HepG2 (cell line): ENCODE measurements around the gene PSMB11. TPM values are rescaled to one million over a fixed set of nuclear protein-coding genes. Genes with fewer than 3 reads are reported as not detected.

ENCODE experiments used
- AGO1 ChIP-seq: fragments of 200-400 bp; formaldehyde crosslinking; IDR thresholded peaks from 2 replicates; pipeline ENCODE4 v1.6.1; 2017; ENCODE audit warnings: mild to moderate bottlenecking, low read depth, low read length, moderate library complexity; ENCODE audit not compliant: poor library complexity, severe bottlenecking
- ATF5 ChIP-seq: sonication (generic); formaldehyde crosslinking; IDR thresholded peaks from 2 replicates; pipeline ENCODE4 v1.4.0; 2020; ENCODE audit warnings: mild to moderate bottlenecking, low read depth, missing genetic modification reagents
- CBX2 ChIP-seq, 2 experiments: fragments of 200-600 bp in 1 of 2; sonication (generic); formaldehyde crosslinking in 1 of 2; IDR thresholded peaks; 2 replicates each; pipeline versions ENCODE4 v1.7.0 to v1.8.1; 2018 to 2022; ENCODE audit warnings: low read depth in 2 of 2, low read length in 1 of 2, mild to moderate bottlenecking in 1 of 2, missing genetic modification reagents in 1 of 2
- CEBPG ChIP-seq: IDR thresholded peaks from 2 replicates; pipeline ENCODE4 v1.6.1; 2016
- CREBL2 ChIP-seq: sonication (generic); formaldehyde crosslinking; IDR thresholded peaks from 2 replicates; pipeline ENCODE4 v1.8.1; 2023; ENCODE audit warnings: missing genetic modification reagents, mild to moderate bottlenecking, borderline replicate concordance
- DBP ChIP-seq: sonication (generic); formaldehyde crosslinking; IDR thresholded peaks from 2 replicates; pipeline ENCODE4 v1.4.0; 2020; ENCODE audit warnings: missing genetic modification reagents; ENCODE audit errors: not compliant biosample characterization
- JUND ChIP-seq: sonication (generic); formaldehyde crosslinking; IDR thresholded peaks from 2 replicates; pipeline ENCODE4 v1.8.0; 2022; ENCODE audit warnings: mild to moderate bottlenecking, missing genetic modification reagents
- MAFK ChIP-seq, 2 experiments: IDR thresholded peaks in 1 of 2; conservative IDR thresholded peaks in 1 of 2; 2 replicates each; pipeline ENCODE4 v1.6.1; 2011; ENCODE audit warnings: improper control_type of control experiment in 2 of 2, low read length in 2 of 2
- MXD1 ChIP-seq: sonication (generic); formaldehyde crosslinking; IDR thresholded peaks from 2 replicates; pipeline ENCODE4 v1.4.0; 2020; ENCODE audit warnings: mild to moderate bottlenecking, missing genetic modification reagents
- NPAS2 ChIP-seq: sonication (generic); formaldehyde crosslinking; IDR thresholded peaks from 2 replicates; pipeline ENCODE4 v1.8.0; 2022; ENCODE audit warnings: mild to moderate bottlenecking, missing genetic modification reagents, borderline replicate concordance
- RELA ChIP-seq: sonication (generic); formaldehyde crosslinking; IDR thresholded peaks from 2 replicates; pipeline ENCODE4 v1.4.0; 2020; ENCODE audit warnings: missing genetic modification reagents
- REPIN1 ChIP-seq: sonication (generic); formaldehyde crosslinking; IDR thresholded peaks from 2 replicates; pipeline ENCODE4 v1.8.0; 2022; ENCODE audit warnings: missing genetic modification reagents, low read depth, mild to moderate bottlenecking, borderline replicate concordance
- TERF1 ChIP-seq: sonication (generic); formaldehyde crosslinking; IDR thresholded peaks from 2 replicates; pipeline ENCODE4 v1.8.0; 2022; ENCODE audit warnings: mild to moderate bottlenecking, missing genetic modification reagents, moderate library complexity
- THAP11 ChIP-seq: IDR thresholded peaks from 2 replicates; pipeline ENCODE4 v1.6.1; 2016; ENCODE audit warnings: missing biosample characterization, missing genetic modification reagents
- ZNF256 ChIP-seq: sonication (generic); formaldehyde crosslinking; conservative IDR thresholded peaks from 2 replicates; pipeline ENCODE4 v1.4.0; 2020; ENCODE audit warnings: missing genetic modification reagents
- ZNF570 ChIP-seq: sonication (generic); formaldehyde crosslinking; IDR thresholded peaks from 2 replicates; pipeline ENCODE4 v1.4.0; 2020; ENCODE audit warnings: mild to moderate bottlenecking, missing genetic modification reagents, borderline replicate concordance
- ZNF841 ChIP-seq: sonication (generic); formaldehyde crosslinking; IDR thresholded peaks from 2 replicates; pipeline ENCODE4 v1.8.1; 2023; ENCODE audit warnings: missing genetic modification reagents, borderline replicate concordance
- ZSCAN31 ChIP-seq: sonication (generic); formaldehyde crosslinking; IDR thresholded peaks from 2 replicates; pipeline ENCODE4 v1.5.0; 2020; ENCODE audit warnings: low read depth, mild to moderate bottlenecking, missing genetic modification reagents
- polyA plus RNA-seq, 8 experiments: library from polyadenylated mRNA; depleted of rRNA in 3 of 8; stranded (reverse) in 7 of 8; unstranded in 1 of 8; fragments of >200 nt; fragmentation: Illumina TruSeq in 4 of 8; extraction: Trizol in 4 of 8; gene quantifications; 2 replicates each; pipeline versions ENCODE4 v1.2.1 to v1.2.3, GENCODE V29; 2011 to 2016; ENCODE audit warnings: low read depth in 4 of 8, missing spikeins in 1 of 8, mixed read lengths in 1 of 8; ENCODE audit not compliant: insufficient read depth in 1 of 8
- total RNA-seq, 5 experiments: library from RNA; depleted of rRNA; stranded (reverse); fragments of >200 nt; fragmentation: Illumina TruSeq; extraction: Trizol; gene quantifications; 2 replicates each; pipeline ENCODE4 v1.2.3, GENCODE V29; 2016; ENCODE audit warnings: low read depth in 1 of 5
- TF ChIP-seq, protein P1 (sequence below): sonication (generic); formaldehyde crosslinking; conservative IDR thresholded peaks from 2 replicates; pipeline ENCODE4 v1.8.1; 2023; ENCODE audit warnings: missing genetic modification reagents
- TF ChIP-seq, protein P2 (sequence below): sonication (generic); formaldehyde crosslinking; IDR thresholded peaks from 2 replicates; pipeline ENCODE4 v1.5.0; 2020; ENCODE audit warnings: missing genetic modification reagents

The PSMB11 gene
- total and polyA plus RNA-seq, 2 of the 13 experiments (the other 11 are each of a cell fraction or from before 2014, with no cell fraction given): not detected

GRCh38 chr14:23035303-23036144 is 6.5 kb upstream of the PSMB11 start (continued):
- TF ChIP-seq, protein P1, sequence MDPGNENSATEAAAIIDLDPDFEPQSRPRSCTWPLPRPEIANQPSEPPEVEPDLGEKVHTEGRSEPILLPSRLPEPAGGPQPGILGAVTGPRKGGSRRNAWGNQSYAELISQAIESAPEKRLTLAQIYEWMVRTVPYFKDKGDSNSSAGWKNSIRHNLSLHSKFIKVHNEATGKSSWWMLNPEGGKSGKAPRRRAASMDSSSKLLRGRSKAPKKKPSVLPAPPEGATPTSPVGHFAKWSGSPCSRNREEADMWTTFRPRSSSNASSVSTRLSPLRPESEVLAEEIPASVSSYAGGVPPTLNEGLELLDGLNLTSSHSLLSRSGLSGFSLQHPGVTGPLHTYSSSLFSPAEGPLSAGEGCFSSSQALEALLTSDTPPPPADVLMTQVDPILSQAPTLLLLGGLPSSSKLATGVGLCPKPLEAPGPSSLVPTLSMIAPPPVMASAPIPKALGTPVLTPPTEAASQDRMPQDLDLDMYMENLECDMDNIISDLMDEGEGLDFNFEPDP (CRISPR knock-in tag): 0 out of 2 replicates have a peak, but pooled peaks have one; percentile 62
- TF ChIP-seq ATF5 (CRISPR knock-in tag) (no peak), CEBPG (CRISPR knock-in tag) (no peak), MAFK (conservative IDR thresholded peaks at IDR 0.05 in 1 of 2, IDR thresholded peaks at IDR 0.05 in 1 of 2; ENCODE audit: low read length in 2 of 2) (no peak; a peak in 1 of 4 replicates), CBX2 (IDR thresholded peaks at IDR 0.05; ENCODE audit: low read depth, low read length) (no peak), CBX2 (CRISPR knock-in tag; IDR thresholded peaks at IDR 0.05; ENCODE audit: low read depth) (no peak), RELA (CRISPR knock-in tag) (no peak; the same call in 1 of the 2 replicates), CREBL2 (CRISPR knock-in tag) (0 out of 2 replicates have a peak, but pooled peaks have one; percentile 17), NPAS2 (CRISPR knock-in tag) (no peak), JUND (CRISPR knock-in tag) (no peak), THAP11 (CRISPR knock-in tag) (no peak), ZSCAN31 (CRISPR knock-in tag) (no peak), AGO1 (no peak), TERF1 (CRISPR knock-in tag) (no peak), ZNF256 (CRISPR knock-in tag) (no peak), MXD1 (CRISPR knock-in tag) (no peak), ZNF570 (no peak), ZNF841 (CRISPR knock-in tag) (no peak), REPIN1 (no peak), DBP (CRISPR knock-in tag) (peak; percentile 31)
- TF ChIP-seq, protein P2, sequence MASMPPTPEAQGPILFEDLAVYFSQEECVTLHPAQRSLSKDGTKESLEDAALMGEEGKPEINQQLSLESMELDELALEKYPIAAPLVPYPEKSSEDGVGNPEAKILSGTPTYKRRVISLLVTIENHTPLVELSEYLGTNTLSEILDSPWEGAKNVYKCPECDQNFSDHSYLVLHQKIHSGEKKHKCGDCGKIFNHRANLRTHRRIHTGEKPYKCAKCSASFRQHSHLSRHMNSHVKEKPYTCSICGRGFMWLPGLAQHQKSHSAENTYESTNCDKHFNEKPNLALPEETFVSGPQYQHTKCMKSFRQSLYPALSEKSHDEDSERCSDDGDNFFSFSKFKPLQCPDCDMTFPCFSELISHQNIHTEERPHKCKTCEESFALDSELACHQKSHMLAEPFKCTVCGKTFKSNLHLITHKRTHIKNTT (CRISPR knock-in tag): no peak
